PFSK-1 (cell line): ENCODE results near the gene NBEAL2.

Source experiments
- FOXP2 ChIP-seq: optimal IDR thresholded peaks from 2 replicates; pipeline ENCODE3; 2011; ENCODE audit warnings: borderline replicate concordance, control low read depth, inconsistent platforms; ENCODE audit not compliant: insufficient read depth; ENCODE audit errors: extremely low read length, extremely low read depth
- POLR2AphosphoS5 ChIP-seq: IDR thresholded peaks from 2 replicates; pipeline ENCODE4 v1.6.1; 2012; ENCODE audit warnings: low read depth, mild to moderate bottlenecking, control low read depth, low read length, moderate library complexity
- SIN3A ChIP-seq: IDR thresholded peaks from 2 replicates; pipeline ENCODE4 v1.6.1; 2012; ENCODE audit warnings: mild to moderate bottlenecking, low read length, moderate library complexity, borderline replicate concordance; ENCODE audit not compliant: insufficient read depth
- TAF1 ChIP-seq: IDR thresholded peaks from 2 replicates; pipeline ENCODE4 v1.6.1; 2012; ENCODE audit warnings: low read length, control low read depth, borderline replicate concordance; ENCODE audit not compliant: insufficient read depth
- TF ChIP-seq, protein P1 (sequence below), 2 experiments: IDR thresholded peaks; 2 replicates each; pipeline versions ENCODE4 v1.6.1 to v1.8.0; 2011 to 2012; ENCODE audit warnings: low read depth in 2 of 2, low read length in 2 of 2, control low read depth in 1 of 2, inconsistent platforms in 1 of 2, mild to moderate bottlenecking in 1 of 2, moderate library complexity in 1 of 2; ENCODE audit not compliant: insufficient read depth in 1 of 2

NBEAL2 gene

DNA sequence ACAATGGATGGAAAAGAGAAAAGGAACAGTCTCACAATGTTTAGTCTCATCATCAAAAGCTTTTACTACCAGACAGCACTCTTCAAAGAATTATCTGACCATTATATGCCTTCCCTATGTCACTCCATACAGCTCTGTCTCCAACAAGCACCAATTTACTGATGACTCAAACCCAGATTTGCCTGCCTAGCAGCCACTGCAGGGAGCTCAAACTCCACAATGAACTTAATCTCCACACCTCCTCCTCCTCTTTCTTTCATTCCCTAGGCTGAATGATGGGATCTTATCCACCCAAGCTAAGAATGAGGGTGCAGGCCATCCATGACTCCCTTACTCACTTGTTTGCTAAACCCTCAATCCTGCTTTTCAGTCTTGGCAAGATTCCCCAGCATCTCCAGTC lies 45.5 kb downstream of the NBEAL2 start:
- TF ChIP-seq, protein P1, sequence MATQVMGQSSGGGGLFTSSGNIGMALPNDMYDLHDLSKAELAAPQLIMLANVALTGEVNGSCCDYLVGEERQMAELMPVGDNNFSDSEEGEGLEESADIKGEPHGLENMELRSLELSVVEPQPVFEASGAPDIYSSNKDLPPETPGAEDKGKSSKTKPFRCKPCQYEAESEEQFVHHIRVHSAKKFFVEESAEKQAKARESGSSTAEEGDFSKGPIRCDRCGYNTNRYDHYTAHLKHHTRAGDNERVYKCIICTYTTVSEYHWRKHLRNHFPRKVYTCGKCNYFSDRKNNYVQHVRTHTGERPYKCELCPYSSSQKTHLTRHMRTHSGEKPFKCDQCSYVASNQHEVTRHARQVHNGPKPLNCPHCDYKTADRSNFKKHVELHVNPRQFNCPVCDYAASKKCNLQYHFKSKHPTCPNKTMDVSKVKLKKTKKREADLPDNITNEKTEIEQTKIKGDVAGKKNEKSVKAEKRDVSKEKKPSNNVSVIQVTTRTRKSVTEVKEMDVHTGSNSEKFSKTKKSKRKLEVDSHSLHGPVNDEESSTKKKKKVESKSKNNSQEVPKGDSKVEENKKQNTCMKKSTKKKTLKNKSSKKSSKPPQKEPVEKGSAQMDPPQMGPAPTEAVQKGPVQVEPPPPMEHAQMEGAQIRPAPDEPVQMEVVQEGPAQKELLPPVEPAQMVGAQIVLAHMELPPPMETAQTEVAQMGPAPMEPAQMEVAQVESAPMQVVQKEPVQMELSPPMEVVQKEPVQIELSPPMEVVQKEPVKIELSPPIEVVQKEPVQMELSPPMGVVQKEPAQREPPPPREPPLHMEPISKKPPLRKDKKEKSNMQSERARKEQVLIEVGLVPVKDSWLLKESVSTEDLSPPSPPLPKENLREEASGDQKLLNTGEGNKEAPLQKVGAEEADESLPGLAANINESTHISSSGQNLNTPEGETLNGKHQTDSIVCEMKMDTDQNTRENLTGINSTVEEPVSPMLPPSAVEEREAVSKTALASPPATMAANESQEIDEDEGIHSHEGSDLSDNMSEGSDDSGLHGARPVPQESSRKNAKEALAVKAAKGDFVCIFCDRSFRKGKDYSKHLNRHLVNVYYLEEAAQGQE (IDR thresholded peaks at IDR 0.05; ENCODE audit: insufficient read depth in 1 of 2, low read depth in 2 of 2, low read length in 2 of 2), result no peak

DNA sequence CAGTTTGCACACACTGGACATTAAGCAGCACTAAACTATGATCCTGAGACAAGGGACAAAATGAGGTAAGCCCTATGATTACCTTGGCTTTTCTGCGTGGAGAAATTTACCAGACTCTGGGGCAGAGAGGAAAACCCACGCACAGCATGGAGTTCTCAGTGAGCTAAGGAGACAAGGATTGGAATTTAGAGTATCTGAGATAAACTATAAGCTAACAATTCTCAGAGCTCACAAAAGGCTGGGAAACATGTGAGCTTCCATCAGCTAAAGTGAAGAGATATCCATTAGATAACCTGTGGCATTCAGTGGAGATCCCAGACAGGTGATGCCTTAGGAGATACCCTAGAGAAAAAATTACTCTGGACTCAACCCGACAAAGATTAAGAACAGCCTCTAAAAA lies 48.7 kb downstream of the NBEAL2 start:
- no peak for TF ChIP-seq SIN3A
- TF ChIP-seq FOXP2, result no peak
- TF ChIP-seq, protein P1 (IDR thresholded peaks at IDR 0.05; ENCODE audit: insufficient read depth in 1 of 2, low read depth in 2 of 2, low read length in 2 of 2), result no peak
- TF ChIP-seq POLR2AphosphoS5, result no peak
- no peak for TF ChIP-seq TAF1

DNA sequence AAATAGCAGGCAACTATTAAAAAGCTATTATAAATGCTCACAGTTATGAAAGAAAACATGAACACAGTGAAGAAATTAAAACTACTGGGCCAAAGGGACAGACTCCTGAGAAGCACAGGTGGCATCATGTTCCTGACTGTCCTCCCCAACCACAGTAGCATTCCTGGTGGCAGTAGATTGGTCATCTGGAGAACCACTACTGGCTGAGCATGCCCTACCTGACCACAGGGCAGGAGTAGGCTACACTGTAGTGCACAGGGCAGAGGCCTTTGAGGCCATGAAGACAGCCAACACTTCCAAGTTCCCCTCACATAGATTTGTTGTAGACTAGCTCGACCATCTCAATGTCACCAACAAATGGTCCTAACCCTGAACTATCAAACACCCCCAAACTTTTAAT lies 49.2 kb downstream of the NBEAL2 start:
- TF ChIP-seq SIN3A, result no peak
- no peak for TF ChIP-seq POLR2AphosphoS5
- TF ChIP-seq, protein P1 (IDR thresholded peaks at IDR 0.05; ENCODE audit: insufficient read depth in 1 of 2, low read depth in 2 of 2, low read length in 2 of 2), result no peak
- no peak for TF ChIP-seq TAF1
- TF ChIP-seq FOXP2, result no peak

DNA sequence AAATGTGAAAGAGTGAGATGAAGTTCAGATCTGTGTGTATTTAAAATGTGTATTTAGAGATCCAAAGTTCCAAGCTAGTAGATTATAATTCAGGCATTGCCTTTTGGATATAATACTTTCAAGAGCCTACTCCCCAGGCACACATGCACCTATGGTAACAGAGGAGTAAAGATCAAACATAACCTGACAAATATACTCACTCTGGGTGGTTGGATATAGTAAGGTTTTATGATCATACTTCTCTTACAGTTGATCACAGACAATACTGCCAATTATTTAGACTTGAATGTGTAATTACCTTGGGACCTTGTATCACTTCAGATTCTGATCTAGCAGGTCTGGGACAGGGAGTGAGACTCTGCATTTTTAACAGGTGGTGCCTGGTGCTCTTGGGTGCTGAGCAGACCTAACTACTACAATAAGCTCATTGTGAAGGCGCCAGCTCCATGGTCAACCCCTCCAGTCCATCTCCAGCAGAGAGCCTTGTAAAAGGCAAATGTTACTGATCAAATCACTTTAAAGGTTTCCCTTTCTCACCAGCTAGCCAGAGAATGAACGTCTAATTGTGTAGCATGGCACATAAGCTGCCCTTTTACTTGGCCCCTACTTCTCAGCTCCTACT lies 55.5 kb downstream of the NBEAL2 start:
- TF ChIP-seq, protein P1 (IDR thresholded peaks at IDR 0.05; ENCODE audit: insufficient read depth in 1 of 2, low read depth in 2 of 2, low read length in 2 of 2), result no peak
- no peak for TF ChIP-seq FOXP2
- no peak for TF ChIP-seq POLR2AphosphoS5
- no peak for TF ChIP-seq TAF1
- no peak for TF ChIP-seq SIN3A

DNA sequence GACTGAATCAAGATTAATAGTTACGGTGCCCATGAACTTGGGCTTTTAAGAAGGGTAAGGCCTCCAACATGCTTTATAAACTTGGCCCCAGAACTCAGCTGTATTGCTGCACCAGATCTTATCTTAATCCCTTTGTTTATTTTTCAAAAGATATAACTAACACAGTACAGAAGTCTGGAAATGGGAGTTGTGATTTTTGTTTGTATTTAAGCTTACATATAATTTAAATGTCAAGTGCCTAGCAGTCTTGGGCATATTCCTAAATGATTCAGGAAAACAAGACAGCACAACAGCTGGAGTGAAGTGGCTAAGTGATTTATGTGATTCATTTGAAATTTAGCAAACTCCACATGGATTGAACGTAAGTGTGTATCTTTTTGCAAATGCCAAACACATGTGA lies 56.2 kb downstream of the NBEAL2 start:
- TF ChIP-seq FOXP2, result no peak
- TF ChIP-seq SIN3A, result no peak
- no peak for TF ChIP-seq TAF1
- TF ChIP-seq, protein P1 (IDR thresholded peaks at IDR 0.05; ENCODE audit: insufficient read depth in 1 of 2, low read depth in 2 of 2, low read length in 2 of 2), result no peak
